Neuronal stem cell (in vitro differentiated cells): ENCODE results near the gene MCTP1.

ENCODE experiments used
- DNase-seq: peaks from one replicate; pipeline ENCODE4 v3.0.0-alpha.2; 2013; ENCODE audit warnings: low spot score
- H2AFZ ChIP-seq: one replicate; pipeline ENCODE4 v1.6.1; 2013; ENCODE audit warnings: mild to moderate bottlenecking, low read length, inconsistent platforms
- H2AK5ac ChIP-seq: 2 replicates; pipeline ENCODE4 v1.6.1; 2013; ENCODE audit warnings: low read depth, mild to moderate bottlenecking, inconsistent platforms, low read length, moderate library complexity, mixed read lengths
- H2BK120ac ChIP-seq: 2 replicates; pipeline ENCODE4 v1.6.1; 2013; ENCODE audit warnings: low read depth, mild to moderate bottlenecking, inconsistent platforms, low read length, moderate library complexity, mixed read lengths
- H2BK12ac ChIP-seq: one replicate; pipeline ENCODE4 v1.6.1; 2013; ENCODE audit warnings: low read length, inconsistent platforms
- H2BK15ac ChIP-seq: 2 replicates; pipeline ENCODE4 v1.6.1; 2013; ENCODE audit warnings: mild to moderate bottlenecking, low read length, inconsistent platforms, mixed read lengths
- H2BK5ac ChIP-seq: one replicate; pipeline ENCODE4 v1.6.1; 2013; ENCODE audit warnings: inconsistent platforms, mild to moderate bottlenecking, low read length, moderate library complexity
- H3K14ac ChIP-seq: one replicate; pipeline ENCODE4 v1.6.1; 2013; ENCODE audit warnings: low read length, inconsistent platforms
- H3K18ac ChIP-seq: 2 replicates; pipeline ENCODE4 v1.6.1; 2013; ENCODE audit warnings: low read length, inconsistent platforms
- H3K23ac ChIP-seq: 2 replicates; pipeline ENCODE4 v1.6.1; 2013; ENCODE audit warnings: low read depth, mild to moderate bottlenecking, mixed read lengths, low read length, inconsistent platforms; ENCODE audit not compliant: poor library complexity
- H3K27ac ChIP-seq: replicated peaks from 3 replicates; pipeline ENCODE4 v1.5.1; 2013; ENCODE audit warnings: low read length, inconsistent platforms
- H3K27me3 ChIP-seq, 3 experiments: 2 replicates each; pipeline ENCODE4 v1.6.1; 2013; ENCODE audit warnings: low read length in 3 of 3, mild to moderate bottlenecking in 2 of 3, inconsistent platforms in 1 of 3, low read depth in 1 of 3, mixed read lengths in 1 of 3, moderate library complexity in 1 of 3; ENCODE audit not compliant: control insufficient read depth in 3 of 3, insufficient read depth in 3 of 3
- H3K36me3 ChIP-seq, 2 donors: replicated peaks in 1 of 2; 2 replicates each; pipeline ENCODE4 v1.6.1; 2013; ENCODE audit warnings: low read length in 2 of 2; ENCODE audit not compliant: control insufficient read depth in 2 of 2, insufficient read depth in 2 of 2
- H3K4ac ChIP-seq: 2 replicates; pipeline ENCODE4 v1.6.1; 2013; ENCODE audit warnings: inconsistent platforms, mild to moderate bottlenecking, low read length, moderate library complexity
- H3K4me1 ChIP-seq, 2 donors: 1 replicate in 1 of 2; 2 replicates in 1 of 2; pipeline ENCODE4 v1.6.1; 2013; ENCODE audit warnings: low read length in 2 of 2, low read depth in 1 of 2; ENCODE audit not compliant: control insufficient read depth in 2 of 2, insufficient read depth in 1 of 2
- H3K4me2 ChIP-seq: one replicate; pipeline ENCODE4 v1.6.1; 2013; ENCODE audit warnings: mild to moderate bottlenecking, low read length, inconsistent platforms; ENCODE audit not compliant: insufficient read depth, poor library complexity, severe bottlenecking
- H3K4me3 ChIP-seq, 2 donors: 2 replicates each; pipeline ENCODE4 v1.5.1; 2013; ENCODE audit warnings: low read length in 2 of 2, mild to moderate bottlenecking in 2 of 2, inconsistent platforms in 1 of 2, moderate library complexity in 1 of 2
- H3K79me1 ChIP-seq: one replicate; pipeline ENCODE4 v1.6.1; 2013; ENCODE audit warnings: low read depth, mild to moderate bottlenecking, inconsistent platforms, low read length, moderate library complexity
- H3K9ac ChIP-seq: one replicate; pipeline ENCODE4 v1.6.1; 2013; ENCODE audit warnings: mild to moderate bottlenecking, low read depth, low read length, inconsistent platforms; ENCODE audit not compliant: poor library complexity
- H3K9me3 ChIP-seq, 2 donors: replicated peaks in 1 of 2; 2 replicates each; pipeline versions ENCODE3 to v1.6.1; 2013; ENCODE audit warnings: low read length in 2 of 2, mild to moderate bottlenecking in 2 of 2, inconsistent platforms in 1 of 2, low read depth in 1 of 2, mixed read lengths in 1 of 2, moderate library complexity in 1 of 2; ENCODE audit not compliant: control insufficient read depth in 2 of 2, insufficient read depth in 1 of 2
- H4K8ac ChIP-seq: one replicate; pipeline ENCODE4 v1.6.1; 2013; ENCODE audit warnings: low read depth, mild to moderate bottlenecking, inconsistent platforms, low read length, moderate library complexity
- H4K91ac ChIP-seq: one replicate; pipeline ENCODE4 v1.6.1; 2013; ENCODE audit warnings: low read length, low read depth, mild to moderate bottlenecking, inconsistent platforms; ENCODE audit not compliant: poor library complexity
- WGBS, 2 donors: extraction: QIAGEN DNeasy Blood & Tissue Kit; methylation state at CpG; one replicate each; pipeline ENCODE4 v1.1.7; 2013; ENCODE audit warnings: missing lambda C conversion rate in 2 of 2, mixed read lengths in 1 of 2; ENCODE audit not compliant: insufficient read length in 2 of 2, insufficient replicate concordance in 1 of 2; ENCODE audit errors: extremely low coverage in 2 of 2; 5-methylcytosine and 5-hydroxymethylcytosine counted together

MCTP1 gene

DNA sequence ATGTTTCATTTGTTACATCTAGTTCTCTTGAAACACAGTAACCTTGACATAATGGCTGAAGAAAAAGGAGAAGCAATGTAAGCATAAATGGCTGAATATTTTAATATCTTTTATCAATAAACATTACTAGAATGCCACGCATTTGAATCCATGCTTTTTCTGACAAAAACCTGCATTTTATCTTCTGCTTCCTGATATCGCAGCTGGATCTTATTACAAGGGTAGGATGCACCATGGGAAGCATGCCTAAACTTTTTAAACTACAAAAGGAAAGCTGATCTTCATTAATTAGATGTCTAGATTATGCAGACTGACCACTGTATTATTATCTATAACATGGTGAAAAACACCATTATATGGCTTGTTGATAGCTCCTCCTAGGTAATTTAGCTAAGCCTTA lies 509.8 kb downstream of the MCTP1 start:
- no peak overlapping the region for H2AFZ ChIP-seq

DNA sequence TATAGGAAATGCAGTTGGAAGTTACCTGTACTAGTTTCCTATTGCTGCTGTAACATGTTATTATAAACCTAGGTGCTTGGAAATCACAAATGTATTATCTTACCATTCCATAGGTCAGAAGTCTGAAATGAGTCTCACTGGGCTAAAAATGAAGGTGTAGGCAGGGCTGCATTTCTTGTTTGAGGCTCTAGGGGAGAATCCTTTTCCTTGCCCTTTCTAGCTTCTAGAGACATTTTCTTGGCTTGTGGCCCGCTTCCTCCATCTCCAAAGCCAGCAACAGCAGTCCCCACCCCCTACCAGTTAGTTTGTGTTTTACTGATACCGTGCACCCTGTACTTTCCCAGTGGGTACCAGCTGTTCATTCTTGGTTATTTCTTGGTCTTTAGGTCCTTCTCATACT lies 513.2 kb downstream of the MCTP1 start:
- Histone ChIP-seq H2AFZ (no peak overlapping the region), H3K4me1 (no peaks in the 10 kb centered on the region), H4K8ac (no peak overlapping the region), H2BK120ac (no peak overlapping the region), H3K9ac (no peak overlapping the region), H2BK15ac (no peak overlapping the region), H3K4me2 (no peak overlapping the region), H2BK12ac (no peak overlapping the region), H3K14ac (no peak overlapping the region), H3K18ac (no peak overlapping the region), H3K36me3 (no peaks in the 10 kb centered on the region), H3K23ac (no peak overlapping the region), H3K9me3 (no peaks in the 10 kb centered on the region), H3K79me1 (no peaks in the 10 kb centered on the region), H4K91ac (no peak overlapping the region), H3K4ac (no peak overlapping the region), H3K27me3 (no peaks in the 10 kb centered on the region), H3K4me3 (no peak overlapping the region), H3K27ac (no peak overlapping the region), H2BK5ac (no peak overlapping the region), H2AK5ac (no peak overlapping the region)
- no peak for DNase-seq
- no CpG with 5 or more reads among the region's 2 CpGs for WGBS, 2 donors

More for the DNA sequence above, 509.8 kb downstream of the MCTP1 start:
- no peak overlapping the region for H3K4me3 ChIP-seq
- H3K18ac ChIP-seq = no peak overlapping the region
- H3K27ac ChIP-seq = no peak overlapping the region
- H4K91ac ChIP-seq = no peak overlapping the region
- no peaks in the 10 kb centered on the region for H3K9me3 ChIP-seq
- no peaks in the 10 kb centered on the region for H3K79me1 ChIP-seq
- no peaks in the 10 kb centered on the region for H3K36me3 ChIP-seq
- H2AK5ac ChIP-seq = no peak overlapping the region
- no peak overlapping the region for H3K9ac ChIP-seq
- H2BK120ac ChIP-seq = no peak overlapping the region
- no peak overlapping the region for H3K23ac ChIP-seq
- no peak overlapping the region for H2BK15ac ChIP-seq
- no peak overlapping the region for H4K8ac ChIP-seq
- no peak overlapping the region for H3K4ac ChIP-seq
- H3K14ac ChIP-seq = no peak overlapping the region
- H3K4me1 ChIP-seq = no peaks in the 10 kb centered on the region
- WGBS, 2 donors = no CpG with 5 or more reads among the region's 2 CpGs
- no peak overlapping the region for H2BK5ac ChIP-seq
- no peaks in the 10 kb centered on the region for H3K27me3 ChIP-seq
- no peak overlapping the region for H3K4me2 ChIP-seq
- no peak for DNase-seq
- H2BK12ac ChIP-seq = no peak overlapping the region

DNA sequence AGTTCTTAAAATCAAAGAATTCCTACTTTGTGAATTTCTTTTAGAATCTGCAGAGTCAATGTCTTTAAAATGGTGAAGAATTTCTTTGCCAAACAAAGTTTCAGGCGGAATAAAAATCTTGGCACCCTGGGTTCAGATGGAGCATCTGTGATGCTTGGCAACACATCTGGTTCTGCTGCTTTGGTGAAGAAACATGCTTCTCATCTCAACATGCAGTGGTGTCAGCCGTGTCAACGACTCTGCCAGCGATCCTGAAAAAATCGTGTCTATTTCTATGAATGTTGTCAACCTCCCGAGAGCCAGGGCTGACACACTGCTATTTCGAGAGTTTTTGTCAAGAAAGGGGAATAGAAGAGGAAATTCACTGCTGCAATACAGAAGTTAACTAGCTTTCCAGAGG lies 514.9 kb downstream of the MCTP1 start:
- H2BK15ac ChIP-seq = no peak overlapping the region
- no peak overlapping the region for H4K8ac ChIP-seq
- H3K4ac ChIP-seq = no peak overlapping the region
- no peaks in the 10 kb centered on the region for H3K9me3 ChIP-seq
- no peaks in the 10 kb centered on the region for H3K79me1 ChIP-seq
- H3K4me1 ChIP-seq = no peaks in the 10 kb centered on the region
- H2BK5ac ChIP-seq = no peak overlapping the region
- H2AFZ ChIP-seq = no peak overlapping the region
- H3K4me2 ChIP-seq = no peak overlapping the region
- no peak overlapping the region for H3K23ac ChIP-seq
- no peak overlapping the region for H4K91ac ChIP-seq
- H3K36me3 ChIP-seq = no peaks in the 10 kb centered on the region
- H3K14ac ChIP-seq = no peak overlapping the region
- no peak overlapping the region for H2AK5ac ChIP-seq
- WGBS, 2 donors = no CpG with 5 or more reads among the region's 7 CpGs
- no peak overlapping the region for H3K4me3 ChIP-seq
- H3K27ac ChIP-seq = no peak overlapping the region
- no peak overlapping the region for H3K18ac ChIP-seq
- no peak for DNase-seq
- no peak overlapping the region for H2BK12ac ChIP-seq
- no peak overlapping the region for H3K9ac ChIP-seq
- H2BK120ac ChIP-seq = no peak overlapping the region
- H3K27me3 ChIP-seq = no peaks in the 10 kb centered on the region

DNA sequence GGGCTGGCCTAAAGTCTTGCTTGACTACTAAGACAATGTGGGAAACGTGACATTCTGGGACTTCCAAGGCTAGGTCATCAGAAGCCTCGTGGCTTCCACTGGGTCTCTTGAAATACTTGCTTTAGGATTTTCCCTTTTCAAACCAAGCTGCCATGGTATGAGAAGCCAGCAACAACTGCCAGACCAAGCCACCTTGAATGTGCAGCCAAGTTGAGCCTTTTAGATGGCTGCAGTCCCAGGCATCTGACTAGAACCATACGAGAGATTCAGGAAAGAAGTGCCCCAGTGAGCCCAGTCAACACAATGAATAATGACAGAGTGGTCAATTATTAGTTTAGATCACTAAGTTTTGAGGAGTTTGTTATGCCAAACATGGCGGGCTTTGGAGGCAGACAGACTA lies 523.1 kb downstream of the MCTP1 start:
- no CpG with 5 or more reads among the region's 4 CpGs for WGBS, 2 donors
- no peak overlapping the region for H3K4me2 ChIP-seq
- DNase-seq = no peak

More for the DNA sequence above, 523.1 kb downstream of the MCTP1 start:
- Histone ChIP-seq H2BK5ac (no peak overlapping the region), H3K36me3 (no peaks in the 10 kb centered on the region), H2BK15ac (no peak overlapping the region), H3K4ac (no peak overlapping the region), H3K18ac (no peak overlapping the region), H3K27ac (no peak overlapping the region), H3K9ac (no peak overlapping the region), H3K14ac (no peak overlapping the region), H2AK5ac (no peak overlapping the region), H3K79me1 (no peaks in the 10 kb centered on the region), H3K4me3 (no peak overlapping the region), H3K23ac (no peak overlapping the region), H3K4me1 (no peaks in the 10 kb centered on the region), H4K91ac (no peak overlapping the region), H3K27me3 (no peaks in the 10 kb centered on the region), H2BK120ac (no peak overlapping the region), H2BK12ac (no peak overlapping the region), H3K9me3 (no peaks in the 10 kb centered on the region), H2AFZ (no peak overlapping the region), H4K8ac (no peak overlapping the region)
